Vagina (tissue), 2 donors: ENCODE data around the gene PNLIPRP1.

ENCODE experiments used
- POLR2A ChIP-seq, 2 donors: fragments of 450-650 bp; IDR thresholded peaks; one replicate each; pipeline ENCODE4 v1.6.1; 2017; ENCODE audit warnings: antibody characterized with exemption in 2 of 2, mild to moderate bottlenecking in 2 of 2, moderate library complexity in 2 of 2
- POLR2AphosphoS5 ChIP-seq, 2 donors: sonication (generic); formaldehyde crosslinking; IDR thresholded peaks; one replicate each; pipeline ENCODE4 v1.9.0; 2017; ENCODE audit warnings: antibody characterized with exemption in 2 of 2, mild to moderate bottlenecking in 2 of 2, low read depth in 1 of 2; ENCODE audit not compliant: insufficient read depth in 1 of 2
- TF ChIP-seq, protein P1 (sequence below), 3 experiments: fragments of 450-650 bp in 2 of 3; fragments of 200-600 bp in 1 of 3; sonication (generic) in 1 of 3; IDR thresholded peaks; one replicate each; pipeline ENCODE4 v1.5.1; 2017 to 2019; ENCODE audit warnings: antibody characterized with exemption in 3 of 3, mild to moderate bottlenecking in 2 of 3, moderate library complexity in 2 of 3

DNA sequence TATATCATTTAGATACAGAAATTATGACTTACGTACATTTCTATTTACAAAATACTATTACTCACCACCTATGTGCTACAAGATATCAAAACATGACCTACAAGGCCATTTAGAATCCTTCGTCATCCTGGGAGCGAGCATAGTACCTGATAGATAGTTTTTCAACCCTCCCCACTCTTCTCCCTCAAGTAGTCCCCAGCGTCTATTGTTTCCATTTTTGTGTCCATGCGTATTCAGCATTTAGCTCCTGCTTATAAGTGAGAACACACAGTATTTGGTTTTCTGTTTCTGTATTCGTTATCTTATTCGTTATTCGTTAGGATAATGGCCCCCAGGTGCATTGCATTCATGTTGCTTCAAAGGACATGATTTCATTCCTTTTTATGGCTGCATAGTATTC is 58.1 kb downstream of the PNLIPRP1 start:
- TF ChIP-seq, protein P1, sequence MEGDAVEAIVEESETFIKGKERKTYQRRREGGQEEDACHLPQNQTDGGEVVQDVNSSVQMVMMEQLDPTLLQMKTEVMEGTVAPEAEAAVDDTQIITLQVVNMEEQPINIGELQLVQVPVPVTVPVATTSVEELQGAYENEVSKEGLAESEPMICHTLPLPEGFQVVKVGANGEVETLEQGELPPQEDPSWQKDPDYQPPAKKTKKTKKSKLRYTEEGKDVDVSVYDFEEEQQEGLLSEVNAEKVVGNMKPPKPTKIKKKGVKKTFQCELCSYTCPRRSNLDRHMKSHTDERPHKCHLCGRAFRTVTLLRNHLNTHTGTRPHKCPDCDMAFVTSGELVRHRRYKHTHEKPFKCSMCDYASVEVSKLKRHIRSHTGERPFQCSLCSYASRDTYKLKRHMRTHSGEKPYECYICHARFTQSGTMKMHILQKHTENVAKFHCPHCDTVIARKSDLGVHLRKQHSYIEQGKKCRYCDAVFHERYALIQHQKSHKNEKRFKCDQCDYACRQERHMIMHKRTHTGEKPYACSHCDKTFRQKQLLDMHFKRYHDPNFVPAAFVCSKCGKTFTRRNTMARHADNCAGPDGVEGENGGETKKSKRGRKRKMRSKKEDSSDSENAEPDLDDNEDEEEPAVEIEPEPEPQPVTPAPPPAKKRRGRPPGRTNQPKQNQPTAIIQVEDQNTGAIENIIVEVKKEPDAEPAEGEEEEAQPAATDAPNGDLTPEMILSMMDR (IDR thresholded peaks at IDR 0.05) = no peak
- TF ChIP-seq POLR2AphosphoS5 (IDR thresholded peaks at IDR 0.05; ENCODE audit: insufficient read depth in 1 of 2, low read depth in 1 of 2) (no peak), POLR2A (IDR thresholded peaks at IDR 0.05) (no peak)
